Fibroblast of villous mesenchyme (primary cell): ENCODE measurements around the gene CAST. TPM values are rescaled to one million over a fixed set of nuclear protein-coding genes. Genes with fewer than 3 reads are reported as not detected.

Experiments
- DNase-seq: peaks from one replicate; pipeline ENCODE4 v3.0.0-alpha.2; 2010; ENCODE audit warnings: low read depth
- H3K4me3 ChIP-seq: 2 replicates; pipeline ENCODE4 v1.5.1; 2011; ENCODE audit warnings: low read depth, mild to moderate bottlenecking, low read length
- total RNA-seq: library from RNA; depleted of rRNA; stranded (reverse); fragments of >200 nt; gene quantifications from 2 replicates; pipeline ENCODE4 v1.2.3, GENCODE V29; 2012
- TF ChIP-seq, protein P1 (sequence below): IDR thresholded peaks from 2 replicates; pipeline ENCODE4 v1.5.1; 2012; ENCODE audit warnings: low read depth, mild to moderate bottlenecking, low read length; ENCODE audit not compliant: insufficient read depth

Gene CAST
- total RNA-seq, 1 donor = 200 TPM

DNA sequence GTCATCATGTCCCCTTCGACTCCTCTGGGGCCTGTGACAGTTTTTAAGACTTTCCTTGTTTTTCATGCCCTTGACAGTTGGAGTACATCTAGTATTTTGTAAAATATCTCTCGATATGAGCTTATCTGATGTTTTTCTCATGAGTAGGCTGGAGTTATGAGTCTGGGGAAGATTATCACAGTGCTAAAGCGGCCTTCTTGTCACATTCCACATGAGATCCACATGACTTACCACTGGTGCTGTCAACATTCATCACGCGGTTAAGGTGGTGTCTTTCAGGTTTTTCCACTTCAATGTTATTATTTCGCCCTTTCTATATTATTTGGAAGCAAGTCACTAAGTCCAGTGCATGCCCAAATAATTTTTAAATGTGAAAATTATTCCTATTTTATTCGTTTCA is 17.1 kb upstream of the CAST start:
- no peak for DNase-seq
- TF ChIP-seq, protein P1, sequence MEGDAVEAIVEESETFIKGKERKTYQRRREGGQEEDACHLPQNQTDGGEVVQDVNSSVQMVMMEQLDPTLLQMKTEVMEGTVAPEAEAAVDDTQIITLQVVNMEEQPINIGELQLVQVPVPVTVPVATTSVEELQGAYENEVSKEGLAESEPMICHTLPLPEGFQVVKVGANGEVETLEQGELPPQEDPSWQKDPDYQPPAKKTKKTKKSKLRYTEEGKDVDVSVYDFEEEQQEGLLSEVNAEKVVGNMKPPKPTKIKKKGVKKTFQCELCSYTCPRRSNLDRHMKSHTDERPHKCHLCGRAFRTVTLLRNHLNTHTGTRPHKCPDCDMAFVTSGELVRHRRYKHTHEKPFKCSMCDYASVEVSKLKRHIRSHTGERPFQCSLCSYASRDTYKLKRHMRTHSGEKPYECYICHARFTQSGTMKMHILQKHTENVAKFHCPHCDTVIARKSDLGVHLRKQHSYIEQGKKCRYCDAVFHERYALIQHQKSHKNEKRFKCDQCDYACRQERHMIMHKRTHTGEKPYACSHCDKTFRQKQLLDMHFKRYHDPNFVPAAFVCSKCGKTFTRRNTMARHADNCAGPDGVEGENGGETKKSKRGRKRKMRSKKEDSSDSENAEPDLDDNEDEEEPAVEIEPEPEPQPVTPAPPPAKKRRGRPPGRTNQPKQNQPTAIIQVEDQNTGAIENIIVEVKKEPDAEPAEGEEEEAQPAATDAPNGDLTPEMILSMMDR = no peak
- H3K4me3 ChIP-seq = no peak overlapping the region

GRCh38 chr5:96648023-96648422 is 14.2 kb upstream of the CAST start:
- TF ChIP-seq, protein P1 = no peak
- DNase-seq = no peak
- no peak overlapping the region for H3K4me3 ChIP-seq

DNA sequence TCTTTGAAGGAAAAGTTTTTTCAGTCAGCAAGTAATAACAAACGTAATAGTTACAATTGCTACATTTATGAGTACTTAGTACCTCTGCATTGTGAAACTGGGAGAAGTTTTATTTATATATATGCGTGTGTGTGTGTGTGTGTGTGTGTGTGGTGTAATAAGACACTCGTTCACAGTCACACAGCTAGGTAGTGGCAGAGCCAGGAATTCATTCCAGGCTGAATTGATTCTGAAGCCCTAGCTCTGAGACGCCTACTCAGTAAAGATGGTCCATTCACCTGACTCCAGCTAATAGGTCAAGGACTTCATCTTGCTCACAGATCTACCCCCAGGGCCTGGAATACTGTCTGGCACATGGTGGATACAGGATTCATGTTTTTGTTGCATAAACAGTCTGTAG is 13.6 kb upstream of the CAST start:
- TF ChIP-seq, protein P1 = no peak
- peak; percentile 62 for DNase-seq

GRCh38 chr5:96649251-96649662 is 12.9 kb upstream of the CAST start:
- TF ChIP-seq, protein P1 = no peak
- DNase-seq = peak; percentile 54

More for the DNA sequence above, 13.6 kb upstream of the CAST start:
- H3K4me3 ChIP-seq = no peak overlapping the region

GRCh38 chr5:96649681-96650540 is 12.3 kb upstream of the CAST start:
- TF ChIP-seq, protein P1 = no peak
- peak; percentile 36 for DNase-seq
- H3K4me3 ChIP-seq = no peak overlapping the region

More at GRCh38 chr5:96649251-96649662, 12.9 kb upstream of the CAST start:
- H3K4me3 ChIP-seq = no peak overlapping the region

- DNase-seq = no peak
- no peak overlapping the region for H3K4me3 ChIP-seq
- TF ChIP-seq, protein P1 = no peak
These were observed 11.1 kb upstream of the CAST start for GRCh38 chr5:96651047-96651446.
